Chondrocyte (in vitro differentiated cells): ENCODE measurements around the gene VGLL2. TPM values are rescaled to one million over a fixed set of nuclear protein-coding genes. Genes with fewer than 3 reads are reported as not detected.

Source experiments
- DNase-seq: peaks from one replicate; pipeline ENCODE4 v3.0.0; 2021; ENCODE audit warnings: mixed read lengths, low spot score
- H3K27ac Mint-ChIP-seq: one replicate; pipeline ENCODE4 v1.8.0; 2021; ENCODE audit warnings: mild to moderate bottlenecking, moderate library complexity, mixed read lengths; ENCODE audit not compliant: unreplicated experiment
- H3K27me3 Mint-ChIP-seq: 2 replicates; pipeline ENCODE4 v1.8.0; 2021; ENCODE audit warnings: low read depth, mixed read lengths
- H3K36me3 Mint-ChIP-seq: 2 replicates; pipeline ENCODE4 v1.8.0; 2021; ENCODE audit warnings: low read depth, mixed read lengths
- H3K4me1 Mint-ChIP-seq: 2 replicates; pipeline ENCODE4 v1.8.0; 2021; ENCODE audit warnings: low read depth, mild to moderate bottlenecking, mixed read lengths
- H3K4me3 Mint-ChIP-seq: one replicate; pipeline ENCODE4 v1.8.0; 2021; ENCODE audit warnings: mild to moderate bottlenecking, moderate library complexity, mixed read lengths; ENCODE audit not compliant: unreplicated experiment
- H3K9me3 Mint-ChIP-seq: 2 replicates; pipeline ENCODE4 v1.8.0; 2021; ENCODE audit warnings: low read depth, mixed read lengths
- CTCF ChIP-seq: fragments of 200-600 bp; sonication (generic); IDR thresholded peaks from 2 replicates; pipeline ENCODE4 v1.5.0; 2021; ENCODE audit warnings: antibody characterized with exemption, mild to moderate bottlenecking, moderate library complexity
- total RNA-seq: library from RNA; stranded (reverse); gene quantifications from 3 replicates; pipeline ENCODE4 v1.2.1, GENCODE V29; 2021

Gene VGLL2
- total RNA-seq, 1 donor from 2014 or later, result not detected

DNA sequence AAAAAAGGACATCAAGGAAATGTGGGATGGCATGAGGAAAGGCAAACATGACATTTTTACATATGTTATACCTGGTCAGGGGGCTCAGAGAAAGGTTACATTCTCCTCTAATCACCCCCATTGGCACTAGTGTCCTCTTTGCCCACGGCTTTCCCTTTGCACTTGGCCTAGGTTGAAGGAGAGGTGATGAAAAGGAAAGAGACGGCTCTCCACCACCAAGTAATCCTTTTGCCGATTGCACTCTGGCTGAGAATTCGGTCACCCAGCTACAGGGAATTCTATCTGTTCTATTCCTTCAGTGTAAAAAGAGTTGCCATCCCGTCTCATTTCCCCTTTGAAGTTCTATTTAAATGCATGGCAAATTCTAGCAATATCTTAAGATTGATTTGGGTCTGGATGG is 10.4 kb downstream of the VGLL2 start:
- H3K4me1 Mint-ChIP-seq, result no peaks in the 10 kb centered on the region
- no peak for TF ChIP-seq CTCF
- H3K4me3 Mint-ChIP-seq, result no peak overlapping the region
- H3K36me3 Mint-ChIP-seq, result no peaks in the 10 kb centered on the region
- DNase-seq, result no peak
- no peaks in the 10 kb centered on the region for H3K9me3 Mint-ChIP-seq
- no peak overlapping the region for H3K27ac Mint-ChIP-seq
- H3K27me3 Mint-ChIP-seq, result peaks cover 63% of the 10 kb centered on the region

DNA sequence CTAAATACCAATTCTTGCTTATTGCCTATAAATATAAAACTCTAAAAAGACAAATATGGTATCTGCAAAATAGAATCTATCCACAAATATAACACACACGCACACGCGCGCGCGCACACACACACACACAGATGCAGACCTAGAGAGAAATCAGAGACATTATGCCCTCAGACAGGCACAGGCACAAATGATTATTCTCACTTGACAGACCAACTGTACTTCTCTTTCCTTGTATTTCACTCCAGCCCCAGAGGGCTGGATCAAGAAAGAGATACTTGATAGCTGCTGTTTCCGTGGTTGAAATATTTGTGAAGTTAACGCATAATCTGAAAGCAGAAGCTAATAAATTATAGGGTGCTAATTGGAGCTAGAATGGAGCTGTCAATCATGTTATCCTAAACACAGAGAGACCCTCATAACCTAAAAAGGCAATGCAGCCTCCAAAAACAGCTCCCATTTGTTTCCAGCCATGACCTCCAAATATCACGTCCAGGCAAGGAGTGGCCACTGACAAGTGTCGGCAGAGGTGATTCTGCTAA is 11.5 kb downstream of the VGLL2 start:
- Mint-ChIP-seq H3K27me3 (peaks cover 57% of the 10 kb centered on the region), H3K4me3 (no peak overlapping the region), H3K4me1 (no peaks in the 10 kb centered on the region), H3K9me3 (no peaks in the 10 kb centered on the region), H3K27ac (no peak overlapping the region), H3K36me3 (no peaks in the 10 kb centered on the region)
- TF ChIP-seq CTCF, result no peak
- no peak for DNase-seq

DNA sequence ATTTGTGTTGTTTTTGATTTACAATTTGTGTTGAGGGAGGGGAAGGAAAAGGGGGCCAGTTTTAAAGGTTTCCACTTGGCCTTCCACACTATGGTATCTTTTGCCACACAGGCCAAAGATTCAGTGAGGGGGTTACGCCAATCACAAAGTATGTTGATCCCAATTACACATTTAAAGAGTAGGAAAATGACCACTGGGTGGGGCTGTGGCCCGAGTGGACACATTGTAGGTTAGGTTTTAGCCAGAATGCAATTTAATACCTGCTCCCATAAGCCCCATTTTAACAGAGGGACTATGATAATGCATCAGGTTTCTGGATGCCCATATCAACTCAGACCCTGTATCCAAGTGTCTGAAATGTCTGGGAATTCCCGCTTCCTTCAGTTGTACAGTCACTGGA is 15.6 kb downstream of the VGLL2 start:
- no peak overlapping the region for H3K27ac Mint-ChIP-seq
- DNase-seq, result no peak
- H3K27me3 Mint-ChIP-seq, result peaks cover 25% of the 10 kb centered on the region
- H3K9me3 Mint-ChIP-seq, result no peaks in the 10 kb centered on the region
- H3K4me1 Mint-ChIP-seq, result no peaks in the 10 kb centered on the region
- no peak overlapping the region for H3K4me3 Mint-ChIP-seq
- peak; percentile 29 for TF ChIP-seq CTCF
- no peaks in the 10 kb centered on the region for H3K36me3 Mint-ChIP-seq

DNA sequence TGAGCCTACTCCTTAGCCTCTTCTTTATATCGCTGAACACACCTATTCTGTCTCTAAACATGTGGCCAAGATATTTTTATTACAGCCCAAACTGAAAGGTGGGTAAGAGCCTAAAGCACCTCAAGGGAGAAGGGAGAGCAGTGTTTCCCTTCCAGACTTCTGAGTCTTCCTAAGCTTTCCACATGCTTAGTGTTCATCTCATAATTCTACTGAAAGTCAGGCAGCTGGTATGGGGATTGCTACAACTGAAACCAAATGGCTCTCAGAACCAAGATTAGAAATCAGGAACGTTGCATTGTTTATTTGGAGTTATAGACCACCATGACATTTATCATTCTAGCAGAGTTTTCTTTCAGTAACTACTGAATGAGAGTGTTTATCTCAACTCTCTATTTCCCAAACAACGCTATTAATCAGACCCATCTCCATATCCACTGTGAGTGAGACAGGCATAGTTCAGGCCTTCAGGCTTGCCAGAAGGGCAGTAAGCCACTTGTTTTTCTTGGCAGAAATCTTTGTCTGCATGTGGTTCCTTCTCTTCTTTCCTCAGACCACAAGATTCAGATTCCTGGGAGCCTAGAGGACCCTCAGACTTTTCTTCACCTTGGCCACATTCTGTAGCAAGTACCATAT is 22.8 kb downstream of the VGLL2 start:
- H3K36me3 Mint-ChIP-seq, result no peaks in the 10 kb centered on the region
- TF ChIP-seq CTCF, result no peak
- H3K9me3 Mint-ChIP-seq, result no peaks in the 10 kb centered on the region
- H3K4me1 Mint-ChIP-seq, result no peaks in the 10 kb centered on the region
- no peak overlapping the region for H3K4me3 Mint-ChIP-seq
- no peak for DNase-seq
- peaks cover 2% of the 10 kb centered on the region for H3K27me3 Mint-ChIP-seq
- H3K27ac Mint-ChIP-seq, result no peak overlapping the region

GRCh38 chr6:117290173-117290846 is 25.0 kb downstream of the VGLL2 start:
- H3K27me3 Mint-ChIP-seq, result peaks cover 8% of the 10 kb centered on the region
- no peak overlapping the region for H3K27ac Mint-ChIP-seq
- H3K4me1 Mint-ChIP-seq, result no peaks in the 10 kb centered on the region
- H3K4me3 Mint-ChIP-seq, result no peak overlapping the region
- no peak for DNase-seq
- no peaks in the 10 kb centered on the region for H3K36me3 Mint-ChIP-seq
- no peak for TF ChIP-seq CTCF
- H3K9me3 Mint-ChIP-seq, result no peaks in the 10 kb centered on the region
